Right lobe of liver (tissue), 4 donors: ENCODE data around the gene PCED1B.

Source experiments
- POLR2A ChIP-seq: fragments of 450-650 bp; IDR thresholded peaks from one replicate; pipeline ENCODE4 v1.6.1; 2017; ENCODE audit warnings: antibody characterized with exemption, mild to moderate bottlenecking
- TF ChIP-seq, protein P1 (sequence below), 4 donors: fragments of 200-600 bp in 3 of 4; fragments of 450-650 bp in 1 of 4; IDR thresholded peaks; one replicate each; pipeline versions ENCODE4 v1.5.1 to v1.8.0; 2016 to 2022; ENCODE audit warnings: antibody characterized with exemption in 4 of 4, mild to moderate bottlenecking in 2 of 4
- donor health status: DM: no; HTN: no; CAD: no.
- donor health status: DM: no; HTN: no; CAD: no.
- donor health status: DM: no; HTN: yes; CAD: no.

DNA sequence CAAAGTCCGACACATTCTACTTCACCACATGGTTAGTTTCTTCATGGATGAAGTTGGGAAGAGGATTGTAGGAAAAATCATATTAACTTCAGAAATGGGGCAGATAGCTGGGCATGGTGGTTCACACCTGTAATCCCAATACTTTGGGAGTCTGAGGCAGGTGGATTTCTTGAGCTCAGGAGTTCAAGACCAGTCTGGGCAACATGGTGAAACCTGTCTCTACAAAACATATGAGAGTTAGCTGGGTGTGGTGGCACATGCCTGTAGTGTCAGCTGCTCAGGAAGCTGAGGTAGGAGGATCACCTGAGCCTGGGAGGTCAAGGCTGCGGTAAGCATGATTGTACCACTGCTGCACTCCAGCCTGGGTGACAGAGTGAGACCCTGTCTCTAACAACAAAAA, 49.5 kb upstream of the PCED1B start:
- TF ChIP-seq, protein P1, sequence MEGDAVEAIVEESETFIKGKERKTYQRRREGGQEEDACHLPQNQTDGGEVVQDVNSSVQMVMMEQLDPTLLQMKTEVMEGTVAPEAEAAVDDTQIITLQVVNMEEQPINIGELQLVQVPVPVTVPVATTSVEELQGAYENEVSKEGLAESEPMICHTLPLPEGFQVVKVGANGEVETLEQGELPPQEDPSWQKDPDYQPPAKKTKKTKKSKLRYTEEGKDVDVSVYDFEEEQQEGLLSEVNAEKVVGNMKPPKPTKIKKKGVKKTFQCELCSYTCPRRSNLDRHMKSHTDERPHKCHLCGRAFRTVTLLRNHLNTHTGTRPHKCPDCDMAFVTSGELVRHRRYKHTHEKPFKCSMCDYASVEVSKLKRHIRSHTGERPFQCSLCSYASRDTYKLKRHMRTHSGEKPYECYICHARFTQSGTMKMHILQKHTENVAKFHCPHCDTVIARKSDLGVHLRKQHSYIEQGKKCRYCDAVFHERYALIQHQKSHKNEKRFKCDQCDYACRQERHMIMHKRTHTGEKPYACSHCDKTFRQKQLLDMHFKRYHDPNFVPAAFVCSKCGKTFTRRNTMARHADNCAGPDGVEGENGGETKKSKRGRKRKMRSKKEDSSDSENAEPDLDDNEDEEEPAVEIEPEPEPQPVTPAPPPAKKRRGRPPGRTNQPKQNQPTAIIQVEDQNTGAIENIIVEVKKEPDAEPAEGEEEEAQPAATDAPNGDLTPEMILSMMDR (IDR thresholded peaks at IDR 0.05), result no peak
- TF ChIP-seq POLR2A, result no peak
